K562 (cell line): ENCODE data around the gene NREP. TPM values are rescaled to one million over a fixed set of nuclear protein-coding genes. Genes with fewer than 3 reads are reported as not detected.

Experiments
- ATAC-seq: fragments of 200-7000 bp; cut with Tn5 transposase; 3 replicates; pipeline ENCODE4 v1.9.1; 2020; ENCODE audit warnings: moderate library complexity
- BruUV-seq: library from RNA; stranded (reverse); fragments of 400-500 nt; replicated peaks from 2 replicates; lab custom pipeline; 2021; lab: Mats Ljungman, UMichigan
- CTCF ChIA-PET: fragments of 300-600 bp; formaldehyde crosslinking; extraction: SDS; loops from one replicate; lab custom pipeline; 2021; ENCODE audit warnings: low intra/inter-chr PET ratio; lab: Yijun Ruan, JAX
- POLR2A ChIA-PET: fragments of 300-600, 350-650 bp; sonication (Branson Sonifier 250); formaldehyde crosslinking; extraction: SDS; loops from one replicate; lab custom pipeline; 2021; ENCODE audit warnings: antibody characterized with exemption, inconsistent platforms; lab: Yijun Ruan, JAX
- DNase-seq, 4 experiments: peaks; one replicate each; pipeline versions ENCODE4 v3.0.0 to v3.0.0-alpha.2; 2011 to 2018; ENCODE audit warnings: low spot score in 3 of 4, mixed read lengths in 3 of 4; ENCODE audit errors: extremely low read depth in 1 of 4
- FAIRE-seq: peaks from 2 replicates; lab custom pipeline; 2011; peaks lifted over from hg19 to GRCh38; lab: Jason Lieb, UNC
- H2AFZ ChIP-seq: 2 replicates; pipeline ENCODE4 v1.6.0; 2011; ENCODE audit warnings: low read depth, low read length, control low read depth, inconsistent platforms
- H3K27ac ChIP-seq: fragments of 200-600 bp; 3 replicates; pipeline ENCODE4 v1.8.0; 2011; ENCODE audit warnings: low read depth, mild to moderate bottlenecking, control low read depth, inconsistent platforms, low read length, moderate library complexity, mixed read lengths; ENCODE audit errors: extremely low read depth
- H3K27me3 ChIP-seq, 2 experiments: fragments of 300-600 bp in 1 of 2; 2 replicates in 1 of 2; 3 replicates in 1 of 2; pipeline versions ENCODE4 v1.6.0 to v1.8.0; 2011; ENCODE audit warnings: inconsistent platforms in 2 of 2, low read length in 2 of 2, mild to moderate bottlenecking in 1 of 2, mixed read lengths in 1 of 2, moderate library complexity in 1 of 2; ENCODE audit not compliant: control insufficient read depth in 2 of 2, insufficient read depth in 2 of 2
- H3K36me3 ChIP-seq: fragments of 300-600 bp; 3 replicates; pipeline ENCODE4 v1.8.0; 2011; ENCODE audit warnings: mild to moderate bottlenecking, low read length, inconsistent platforms; ENCODE audit not compliant: control insufficient read depth, insufficient read depth
- H3K4me1 ChIP-seq, 2 experiments: fragments of 200-600 bp in 1 of 2; replicated peaks in 1 of 2; 2 replicates in 1 of 2; 3 replicates in 1 of 2; pipeline versions ENCODE4 v1.5.1 to v1.8.0; 2011; ENCODE audit warnings: inconsistent platforms in 2 of 2, low read length in 2 of 2, mild to moderate bottlenecking in 1 of 2, mixed read lengths in 1 of 2, moderate library complexity in 1 of 2; ENCODE audit not compliant: control insufficient read depth in 2 of 2, insufficient read depth in 2 of 2
- H3K4me2 ChIP-seq: 2 replicates; pipeline ENCODE4 v1.6.1; 2011; ENCODE audit warnings: low read length, control low read depth, inconsistent platforms, mixed read lengths; ENCODE audit not compliant: insufficient read depth
- H3K4me3 ChIP-seq: fragments of 200-600 bp; sonication (generic), shearing (Covaris generic); 2 replicates; pipeline ENCODE4 v1.5.1; 2016; ENCODE audit warnings: control low read depth, inconsistent platforms
- H3K79me2 ChIP-seq: fragments of 200-600 bp; 3 replicates; pipeline ENCODE4 v1.8.0; 2011; ENCODE audit warnings: low read length, inconsistent platforms; ENCODE audit not compliant: control insufficient read depth, insufficient read depth
- H3K9ac ChIP-seq, 2 experiments: 2 replicates each; pipeline versions ENCODE4 v1.6.0 to v1.6.1; 2011; ENCODE audit warnings: low read depth in 2 of 2, low read length in 2 of 2, control low read depth in 1 of 2, inconsistent platforms in 1 of 2, mild to moderate bottlenecking in 1 of 2, mixed read lengths in 1 of 2; ENCODE audit not compliant: insufficient read depth in 1 of 2
- H3K9me1 ChIP-seq: one replicate; pipeline ENCODE4 v1.6.0; 2011; ENCODE audit warnings: inconsistent platforms, mild to moderate bottlenecking, low read length, moderate library complexity; ENCODE audit not compliant: control insufficient read depth, insufficient read depth
- H3K9me3 ChIP-seq: replicated peaks from 2 replicates; pipeline ENCODE4 v1.5.1; 2011; ENCODE audit warnings: low read depth, low read length, inconsistent platforms; ENCODE audit not compliant: control insufficient read depth, insufficient read depth
- H4K20me1 ChIP-seq: replicated peaks from 2 replicates; pipeline ENCODE4 v1.6.1; 2011; ENCODE audit warnings: low read length, inconsistent platforms, mixed read lengths; ENCODE audit not compliant: control insufficient read depth, insufficient read depth
- BDP1 ChIP-seq: IDR thresholded peaks from 3 replicates; pipeline ENCODE4 v1.6.1; 2011; ENCODE audit not compliant: insufficient read length, insufficient read depth
- ETS2 ChIP-seq: IDR thresholded peaks from 2 replicates; pipeline ENCODE4 v1.6.1; 2016; ENCODE audit warnings: borderline replicate concordance, missing genetic modification characterization, mild to moderate bottlenecking, moderate library complexity, missing compliant biosample characterization; ENCODE audit not compliant: poor library complexity, severe bottlenecking
- HNRNPK ChIP-seq: fragments of 200-400 bp; formaldehyde crosslinking; IDR thresholded peaks from one replicate; pipeline ENCODE4 v1.6.1; 2018; ENCODE audit warnings: mild to moderate bottlenecking, low read depth, low read length; ENCODE audit not compliant: poor library complexity, severe bottlenecking
- KLF13 ChIP-seq: fragments of 450-650 bp; IDR thresholded peaks from 2 replicates; pipeline ENCODE4 v1.6.1; 2016; ENCODE audit warnings: missing genetic modification characterization, low read depth, mild to moderate bottlenecking, missing compliant biosample characterization, moderate library complexity, borderline replicate concordance
- MYC ChIP-seq, 2 experiments: fragments of 250-450 bp in 1 of 2; sonication (Bioruptor Pico) in 1 of 2; IDR thresholded peaks; 2 replicates each; pipeline versions ENCODE4 v1.5.1 to v1.6.1; 2012 to 2021; ENCODE audit warnings: low read depth in 2 of 2, borderline replicate concordance in 1 of 2, improper control_type of control experiment in 1 of 2, low read length in 1 of 2, mild to moderate bottlenecking in 1 of 2, moderate library complexity in 1 of 2
- RB1 ChIP-seq: fragments of 450-650 bp; IDR thresholded peaks from 2 replicates; pipeline ENCODE4 v1.6.1; 2017; ENCODE audit warnings: low read depth, mild to moderate bottlenecking
- SRSF9 ChIP-seq: fragments of 200-400 bp; formaldehyde crosslinking; IDR thresholded peaks from 2 replicates; pipeline ENCODE4 v1.6.1; 2017; ENCODE audit warnings: low read depth, low read length, borderline replicate concordance
- ZBTB17 ChIP-seq: fragments of 450-650 bp; formaldehyde crosslinking; IDR thresholded peaks from 2 replicates; pipeline ENCODE4 v1.4.0; 2020; ENCODE audit warnings: mild to moderate bottlenecking
- ZKSCAN8 ChIP-seq: fragments of 200-800 bp; sonication (Bioruptor generic); IDR thresholded peaks from 2 replicates; pipeline ENCODE4 v1.6.1; 2016; ENCODE audit warnings: missing genetic modification characterization, missing compliant biosample characterization
- ZNF134 ChIP-seq: fragments of 250-450 bp; sonication (Bioruptor Pico); conservative IDR thresholded peaks from 2 replicates; pipeline ENCODE4 v1.4.0; 2020
- ZNF830 ChIP-seq: fragments of 250-450 bp; sonication (Bioruptor Pico); IDR thresholded peaks from 2 replicates; pipeline ENCODE4 v1.5.0; 2021; ENCODE audit warnings: mild to moderate bottlenecking
- WGBS: fragments of 100-300 bp; shearing (Covaris generic); methylation state at CpG from one replicate; pipeline ENCODE4 v1.1.6; 2016; ENCODE audit warnings: low coverage, mixed read lengths; ENCODE audit not compliant: insufficient coverage; ENCODE audit errors: missing lambda C conversion rate; 5-methylcytosine and 5-hydroxymethylcytosine counted together
- in situ Hi-C: fragments of 300-500 bp; cut with MboI; formaldehyde crosslinking; loops from 4 replicates; pipeline ENCODE4 v1.15.0; 2018; ENCODE audit warnings: inconsistent platforms, mixed read lengths
- intact Hi-C: fragments of 100-400 bp; cut with micrococcal nuclease; formaldehyde crosslinking; loops from 2 replicates; pipeline ENCODE4 v1.14.2; 2022
- polyA plus RNA-seq, 8 experiments: library from polyadenylated mRNA; depleted of rRNA in 4 of 8; stranded (reverse) in 5 of 8; unstranded in 3 of 8; fragments of >200 nt; fragmentation: Nextera tagmentation in 2 of 8; fragmentation: Illumina TruSeq in 1 of 8; extraction: Ambion mirVana in 2 of 8; extraction: Trizol in 1 of 8; gene quantifications; 2 replicates each; pipeline versions ENCODE4 v1.2.1 to v1.2.3, GENCODE V29; 2011 to 2014; ENCODE audit warnings: inconsistent platforms in 1 of 8, missing spikeins in 1 of 8
- total RNA-seq, 7 experiments: library from RNA; depleted of rRNA in 6 of 7; stranded (reverse); fragments of >200 nt in 6 of 7; fragmentation: Illumina TruSeq in 2 of 7; extraction: Trizol in 2 of 7; gene quantifications; 2 replicates each; pipeline versions ENCODE4 v1.2.1 to v1.2.3, GENCODE V29; 2011 to 2021; ENCODE audit warnings: low replicate concordance in 1 of 7
- TF ChIP-seq, protein P1 (sequence below): sonication (generic); formaldehyde crosslinking; IDR thresholded peaks from 2 replicates; pipeline ENCODE4 v1.8.0; 2022; ENCODE audit warnings: mild to moderate bottlenecking, missing genetic modification reagents
- TF ChIP-seq, protein P2 (sequence below): fragments of 450-650 bp; IDR thresholded peaks from 2 replicates; pipeline ENCODE4 v1.6.1; 2014; ENCODE audit warnings: low read depth, mild to moderate bottlenecking, moderate library complexity, borderline replicate concordance

The NREP gene
- total and polyA plus RNA-seq, 9 of the 15 experiments (the other 6 are each of a cell fraction or from before 2014, with no cell fraction given): 0.08 to 0.58 (median 0.23) TPM; not detected in 1

DNA sequence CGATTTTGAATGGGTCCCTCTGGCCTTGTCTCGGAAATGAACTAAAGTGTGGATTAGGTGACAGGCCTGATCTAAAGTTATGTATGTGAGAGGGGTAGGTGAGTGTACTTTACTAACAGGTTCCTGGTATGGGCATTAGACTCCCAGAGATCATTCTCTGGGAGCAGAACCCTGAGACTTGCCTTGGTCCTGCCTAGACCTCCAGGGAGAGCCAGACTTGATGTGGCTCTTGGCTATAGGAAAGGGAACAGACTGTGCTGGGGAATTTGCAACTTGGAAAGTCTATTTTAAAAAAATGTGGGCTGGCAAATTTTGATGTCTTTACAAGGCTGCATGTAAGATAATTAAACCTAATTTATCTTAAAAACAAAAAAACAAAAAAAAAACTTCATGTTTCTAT, 49.8 kb upstream of the NREP start:
- Histone ChIP-seq H2AFZ (no peak overlapping the region), H3K27ac (no peak overlapping the region), H3K9me3 (no peaks in the 10 kb centered on the region), H3K9ac (no peak overlapping the region), H4K20me1 (no peaks in the 10 kb centered on the region), H3K9me1 (no peaks in the 10 kb centered on the region), H3K4me2 (no peak overlapping the region), H3K79me2 (no peaks in the 10 kb centered on the region), H3K36me3 (no peaks in the 10 kb centered on the region), H3K27me3 (no peaks in the 10 kb centered on the region), H3K4me3 (no peak overlapping the region), H3K4me1 (no peaks in the 10 kb centered on the region)
- no peak for DNase-seq
- ATAC-seq: no peak
- in situ Hi-C loops: no loop called here
- intact Hi-C loops: no loop called here
- POLR2A ChIA-PET: no interaction called here
- no TSS peak for BruUV-seq
- FAIRE-seq: no peak
- CTCF ChIA-PET: interaction anchor here (0.6 kb wide), 1 partner anchor 338 kb away, joined by 5 read pairs; no protein-coding TSS in a partner anchor
- WGBS: 4% methylated on average over 2 of the region's 2 CpGs
- TF ChIP-seq ZNF134 (CRISPR knock-in tag) (no peak), KLF13 (tag) (no peak), SRSF9 (no peak), ETS2 (tag) (no peak), ZBTB17 (CRISPR knock-in tag) (no peak), MYC (IDR thresholded peaks at IDR 0.05; ENCODE audit: low read depth, low read length) (no peak), MYC (CRISPR knock-in tag; IDR thresholded peaks at IDR 0.05; ENCODE audit: borderline replicate concordance, low read depth) (no peak), BDP1 (no peak), ZNF830 (CRISPR knock-in tag) (no peak), RB1 (no peak), HNRNPK (no peak), ZKSCAN8 (CRISPR knock-in tag) (no peak)
- TF ChIP-seq, protein P1, sequence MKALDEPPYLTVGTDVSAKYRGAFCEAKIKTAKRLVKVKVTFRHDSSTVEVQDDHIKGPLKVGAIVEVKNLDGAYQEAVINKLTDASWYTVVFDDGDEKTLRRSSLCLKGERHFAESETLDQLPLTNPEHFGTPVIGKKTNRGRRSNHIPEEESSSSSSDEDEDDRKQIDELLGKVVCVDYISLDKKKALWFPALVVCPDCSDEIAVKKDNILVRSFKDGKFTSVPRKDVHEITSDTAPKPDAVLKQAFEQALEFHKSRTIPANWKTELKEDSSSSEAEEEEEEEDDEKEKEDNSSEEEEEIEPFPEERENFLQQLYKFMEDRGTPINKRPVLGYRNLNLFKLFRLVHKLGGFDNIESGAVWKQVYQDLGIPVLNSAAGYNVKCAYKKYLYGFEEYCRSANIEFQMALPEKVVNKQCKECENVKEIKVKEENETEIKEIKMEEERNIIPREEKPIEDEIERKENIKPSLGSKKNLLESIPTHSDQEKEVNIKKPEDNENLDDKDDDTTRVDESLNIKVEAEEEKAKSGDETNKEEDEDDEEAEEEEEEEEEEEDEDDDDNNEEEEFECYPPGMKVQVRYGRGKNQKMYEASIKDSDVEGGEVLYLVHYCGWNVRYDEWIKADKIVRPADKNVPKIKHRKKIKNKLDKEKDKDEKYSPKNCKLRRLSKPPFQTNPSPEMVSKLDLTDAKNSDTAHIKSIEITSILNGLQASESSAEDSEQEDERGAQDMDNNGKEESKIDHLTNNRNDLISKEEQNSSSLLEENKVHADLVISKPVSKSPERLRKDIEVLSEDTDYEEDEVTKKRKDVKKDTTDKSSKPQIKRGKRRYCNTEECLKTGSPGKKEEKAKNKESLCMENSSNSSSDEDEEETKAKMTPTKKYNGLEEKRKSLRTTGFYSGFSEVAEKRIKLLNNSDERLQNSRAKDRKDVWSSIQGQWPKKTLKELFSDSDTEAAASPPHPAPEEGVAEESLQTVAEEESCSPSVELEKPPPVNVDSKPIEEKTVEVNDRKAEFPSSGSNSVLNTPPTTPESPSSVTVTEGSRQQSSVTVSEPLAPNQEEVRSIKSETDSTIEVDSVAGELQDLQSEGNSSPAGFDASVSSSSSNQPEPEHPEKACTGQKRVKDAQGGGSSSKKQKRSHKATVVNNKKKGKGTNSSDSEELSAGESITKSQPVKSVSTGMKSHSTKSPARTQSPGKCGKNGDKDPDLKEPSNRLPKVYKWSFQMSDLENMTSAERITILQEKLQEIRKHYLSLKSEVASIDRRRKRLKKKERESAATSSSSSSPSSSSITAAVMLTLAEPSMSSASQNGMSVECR (CRISPR knock-in tag): no peak
- TF ChIP-seq, protein P2, sequence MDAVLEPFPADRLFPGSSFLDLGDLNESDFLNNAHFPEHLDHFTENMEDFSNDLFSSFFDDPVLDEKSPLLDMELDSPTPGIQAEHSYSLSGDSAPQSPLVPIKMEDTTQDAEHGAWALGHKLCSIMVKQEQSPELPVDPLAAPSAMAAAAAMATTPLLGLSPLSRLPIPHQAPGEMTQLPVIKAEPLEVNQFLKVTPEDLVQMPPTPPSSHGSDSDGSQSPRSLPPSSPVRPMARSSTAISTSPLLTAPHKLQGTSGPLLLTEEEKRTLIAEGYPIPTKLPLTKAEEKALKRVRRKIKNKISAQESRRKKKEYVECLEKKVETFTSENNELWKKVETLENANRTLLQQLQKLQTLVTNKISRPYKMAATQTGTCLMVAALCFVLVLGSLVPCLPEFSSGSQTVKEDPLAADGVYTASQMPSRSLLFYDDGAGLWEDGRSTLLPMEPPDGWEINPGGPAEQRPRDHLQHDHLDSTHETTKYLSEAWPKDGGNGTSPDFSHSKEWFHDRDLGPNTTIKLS: no peak
